A549 (cell line): ENCODE data around the gene UVRAG. TPM values are rescaled to one million over a fixed set of nuclear protein-coding genes. Genes with fewer than 3 reads are reported as not detected.

Source experiments
- ATAC-seq, 2 experiments: fragments of 200-7000 bp in 1 of 2; fragments of >200 bp in 1 of 2; cut with Nextera tagmentation in 1 of 2; cut with Tn5 transposase in 1 of 2; 3 replicates each; pipeline versions ENCODE4 v1.8.0 to v1.9.1; 2018 to 2020; ENCODE audit warnings: mild to moderate bottlenecking in 1 of 2, moderate library complexity in 1 of 2
- CTCF ChIA-PET: fragments of 300-600 bp; sonication (Branson Sonifier 250); formaldehyde crosslinking; extraction: SDS; loops from one replicate; lab custom pipeline; 2021; ENCODE audit warnings: antibody characterized with exemption, inconsistent platforms; lab: Yijun Ruan, JAX
- POLR2A ChIA-PET: fragments of 350-600 bp; formaldehyde crosslinking; extraction: SDS; loops from one replicate; lab custom pipeline; 2021; ENCODE audit warnings: antibody characterized with exemption, inconsistent platforms; lab: Yijun Ruan, JAX
- DNase-seq, 2 experiments: peaks; one replicate each; pipeline versions ENCODE4 v3.0.0 to v3.0.0-alpha.2; 2011 to 2016; ENCODE audit warnings: low read depth in 1 of 2, low spot score in 1 of 2
- FAIRE-seq: peaks from 2 replicates; lab custom pipeline; 2011; peaks lifted over from hg19 to GRCh38; lab: Jason Lieb, UNC
- H3K27ac ChIP-seq, 2 experiments: fragments of >200 bp; sonication (Bioruptor Twin); formaldehyde crosslinking; 3 replicates each; pipeline ENCODE4 v1.5.1; 2016 to 2017
- H3K4me1 ChIP-seq: fragments of >200 bp; sonication (Bioruptor Twin); formaldehyde crosslinking; 3 replicates; pipeline ENCODE4 v1.6.1; 2016
- H3K4me2 ChIP-seq: fragments of >200 bp; sonication (Bioruptor Twin); formaldehyde crosslinking; 3 replicates; pipeline ENCODE4 v1.6.1; 2016
- H3K4me3 ChIP-seq: fragments of >200 bp; sonication (Bioruptor Twin); formaldehyde crosslinking; 3 replicates; pipeline ENCODE4 v1.5.1; 2016
- H3K9me3 ChIP-seq: fragments of >200 bp; sonication (Bioruptor Twin); formaldehyde crosslinking; 3 replicates; pipeline ENCODE4 v1.6.1; 2016
- BHLHE40 ChIP-seq: IDR thresholded peaks from 2 replicates; pipeline ENCODE4 v1.6.1; 2012; ENCODE audit warnings: low read depth, low read length, inconsistent platforms
- CEBPB ChIP-seq, 2 experiments: fragments of >200 bp in 1 of 2; sonication (Bioruptor Twin) in 1 of 2; formaldehyde crosslinking in 1 of 2; IDR thresholded peaks; 2 replicates each; pipeline ENCODE4 v1.6.1; 2012 to 2016
- CHD4 ChIP-seq: fragments of 200-600 bp; sonication (generic); IDR thresholded peaks from 2 replicates; pipeline ENCODE4 v1.6.1; 2016; ENCODE audit warnings: antibody characterized with exemption, mild to moderate bottlenecking, borderline replicate concordance
- EP300 ChIP-seq, 2 experiments: fragments of >200 bp; sonication (Bioruptor Twin); formaldehyde crosslinking; IDR thresholded peaks; 2 replicates in 1 of 2; 3 replicates in 1 of 2; pipeline ENCODE4 v1.6.1; 2016 to 2017
- ESRRA ChIP-seq: fragments of 150-350 bp; IDR thresholded peaks from 2 replicates; pipeline ENCODE4 v1.6.1; 2014; ENCODE audit warnings: mild to moderate bottlenecking, low read length, borderline replicate concordance
- FOSL2 ChIP-seq, 2 experiments: fragments of 450-650 bp in 1 of 2; fragments of >200 bp in 1 of 2; sonication (Bioruptor Twin) in 1 of 2; formaldehyde crosslinking; IDR thresholded peaks; 2 replicates each; pipeline versions ENCODE4 v1.5.0 to v1.6.1; 2016 to 2020; ENCODE audit warnings: mild to moderate bottlenecking in 1 of 2, moderate library complexity in 1 of 2
- GATA3 ChIP-seq: IDR thresholded peaks from 2 replicates; pipeline ENCODE4 v1.6.1; 2012; ENCODE audit warnings: borderline replicate concordance
- HDAC2 ChIP-seq: fragments of 200-600 bp; sonication (generic); IDR thresholded peaks from 2 replicates; pipeline ENCODE4 v1.6.1; 2016
- HOXA7 ChIP-seq: fragments of 250-450 bp; sonication (Bioruptor Pico); IDR thresholded peaks from 2 replicates; pipeline ENCODE4 v1.5.0; 2020; ENCODE audit warnings: mild to moderate bottlenecking, moderate library complexity
- HOXB13 ChIP-seq: fragments of 250-450 bp; sonication (Bioruptor Pico); IDR thresholded peaks from 2 replicates; pipeline ENCODE4 v1.5.0; 2020; ENCODE audit warnings: low read depth, mild to moderate bottlenecking, moderate library complexity
- JUN ChIP-seq, 2 experiments: fragments of >200 bp; sonication (Bioruptor Twin); formaldehyde crosslinking; IDR thresholded peaks; 2 replicates in 1 of 2; 3 replicates in 1 of 2; pipeline ENCODE4 v1.6.1; 2016 to 2017
- JUNB ChIP-seq: fragments of >200 bp; sonication (Bioruptor Twin); formaldehyde crosslinking; IDR thresholded peaks from 2 replicates; pipeline ENCODE4 v1.6.1; 2016
- KDM1A ChIP-seq: fragments of 200-600 bp; sonication (generic); IDR thresholded peaks from 2 replicates; pipeline ENCODE4 v1.6.1; 2016; ENCODE audit warnings: low read depth, mild to moderate bottlenecking
- KDM5A ChIP-seq: fragments of 200-600 bp; sonication (generic); IDR thresholded peaks from 2 replicates; pipeline ENCODE4 v1.6.1; 2016; ENCODE audit warnings: antibody characterized with exemption, mild to moderate bottlenecking
- MAFK ChIP-seq: fragments of 450-650 bp; IDR thresholded peaks from 2 replicates; pipeline ENCODE4 v1.6.1; 2014; ENCODE audit not compliant: partially characterized antibody
- MAZ ChIP-seq: fragments of 150-350 bp; IDR thresholded peaks from 2 replicates; pipeline ENCODE4 v1.6.1; 2014; ENCODE audit warnings: antibody characterized with exemption, low read depth, low read length, borderline replicate concordance
- MYC ChIP-seq: IDR thresholded peaks from 2 replicates; pipeline ENCODE4 v1.6.1; 2012; ENCODE audit warnings: mild to moderate bottlenecking, inconsistent platforms, low read length, improper control_type of control experiment, borderline replicate concordance
- POLR2A ChIP-seq: IDR thresholded peaks from 2 replicates; pipeline ENCODE4 v1.6.1; 2012; ENCODE audit warnings: mild to moderate bottlenecking, low read length
- POLR2AphosphoS2 ChIP-seq: conservative IDR thresholded peaks from 2 replicates; pipeline ENCODE4 v1.6.1; 2012; ENCODE audit warnings: low read length, improper control_type of control experiment, inconsistent platforms
- RAD21 ChIP-seq, 2 experiments: fragments of >200 bp in 1 of 2; sonication (Bioruptor Twin) in 1 of 2; formaldehyde crosslinking in 1 of 2; IDR thresholded peaks in 1 of 2; conservative IDR thresholded peaks in 1 of 2; 2 replicates in 1 of 2; 3 replicates in 1 of 2; pipeline ENCODE4 v1.6.1; 2012 to 2018; ENCODE audit warnings: inconsistent platforms in 1 of 2
- RARB ChIP-seq: fragments of 250-450 bp; sonication (Bioruptor Pico); IDR thresholded peaks from 2 replicates; pipeline ENCODE4 v1.8.0; 2021; ENCODE audit warnings: mild to moderate bottlenecking, moderate library complexity
- RCOR1 ChIP-seq: fragments of 150-350 bp; IDR thresholded peaks from 2 replicates; pipeline ENCODE4 v1.6.1; 2014; ENCODE audit warnings: antibody characterized with exemption, low read length, low read depth
- RNF2 ChIP-seq: fragments of 200-600 bp; sonication (generic); IDR thresholded peaks from 2 replicates; pipeline ENCODE4 v1.6.1; 2016; ENCODE audit warnings: low read depth, mild to moderate bottlenecking, antibody characterized with exemption, moderate library complexity, borderline replicate concordance
- SMC3 ChIP-seq: fragments of >200 bp; sonication (Bioruptor Twin); formaldehyde crosslinking; IDR thresholded peaks from 3 replicates; pipeline ENCODE4 v1.6.1; 2018; ENCODE audit warnings: inconsistent platforms
- TFCP2L1 ChIP-seq: fragments of 250-450 bp; sonication (Bioruptor Pico); IDR thresholded peaks from 2 replicates; pipeline ENCODE4 v1.5.0; 2021; ENCODE audit warnings: mild to moderate bottlenecking
- ZNF302 ChIP-seq: fragments of 250-450 bp; sonication (Bioruptor Pico); IDR thresholded peaks from 2 replicates; pipeline ENCODE4 v1.9.0; 2021; ENCODE audit warnings: inconsistent platforms, mild to moderate bottlenecking, moderate library complexity
- WGBS: methylation state at CpG from one replicate; pipeline ENCODE4 v1.1.6; 2017; ENCODE audit errors: missing lambda C conversion rate; 5-methylcytosine and 5-hydroxymethylcytosine counted together
- polyA plus RNA-seq, 4 experiments: library from polyadenylated mRNA; depleted of rRNA in 3 of 4; stranded (reverse); fragments of >200 nt; fragmentation: RNase III in 1 of 4; extraction: RNeasy Plus Mini Kit Qiagen cat#74134 plus additional on column Dnase treatment in 1 of 4; gene quantifications; 2 replicates in 3 of 4; 3 replicates in 1 of 4; pipeline ENCODE4 v1.2.3, GENCODE V29; 2011 to 2017
- TF ChIP-seq, protein P1 (sequence below): IDR thresholded peaks from 2 replicates; pipeline ENCODE4 v1.6.1; 2012

UVRAG gene
- polyA plus RNA-seq, 2 of the 4 experiments (the other 2 are of a cell fraction): 6.1 to 14.1 TPM

DNA sequence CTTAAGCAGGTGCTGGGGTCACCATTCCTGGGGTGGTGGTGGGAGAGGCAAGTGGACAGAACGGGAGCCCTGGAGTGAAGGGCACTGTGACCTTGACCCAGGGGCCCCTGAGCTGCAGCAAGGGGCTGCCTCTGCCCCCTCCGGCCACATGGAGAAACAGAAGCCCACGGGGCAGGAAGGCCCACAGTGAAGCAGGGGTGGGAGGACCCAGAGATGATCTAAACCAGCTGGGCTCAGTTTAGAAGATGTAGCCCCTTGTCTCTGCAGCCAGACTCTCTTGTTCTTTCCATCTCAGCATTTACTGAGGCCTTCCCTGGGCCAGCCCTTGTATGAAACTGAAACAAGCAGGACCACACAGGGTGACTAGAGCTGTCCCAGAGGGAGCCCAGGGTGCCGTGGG is 360.8 kb downstream of the UVRAG start:
- no peaks in the 10 kb centered on the region for H3K9me3 ChIP-seq
- DNase-seq: no peak
- ChIA-PET CTCF (interaction anchor here (0.9 to 1.4 kb wide), 3 partner anchors 23 to 33 kb away, joined by 3 read pairs; partner anchors contain the start of gene WNT11), POLR2A (no interaction called here)
- 62% methylated on average over 4 of the region's 4 CpGs for WGBS
- no peak for ATAC-seq
- no peaks in the 10 kb centered on the region for H3K4me1 ChIP-seq
- H3K4me3 ChIP-seq: no peak overlapping the region
- no peak overlapping the region for H3K27ac ChIP-seq
- FAIRE-seq: no peak
- H3K4me2 ChIP-seq: no peak overlapping the region
- TF ChIP-seq GATA3: no peak
- TF ChIP-seq ZNF302 (CRISPR knock-in tag): no peak
- TF ChIP-seq MYC: no peak
- TF ChIP-seq BHLHE40: no peak
- no peak for TF ChIP-seq FOSL2 (IDR thresholded peaks at IDR 0.05)
- TF ChIP-seq FOSL2 (CRISPR knock-in tag; IDR thresholded peaks at IDR 0.05): no peak
- no peak for TF ChIP-seq RCOR1
- TF ChIP-seq POLR2AphosphoS2: no peak
- TF ChIP-seq HDAC2: no peak
- TF ChIP-seq CEBPB (IDR thresholded peaks at IDR 0.05): no peak
- no peak for TF ChIP-seq RAD21 (conservative IDR thresholded peaks at IDR 0.05 in 1 of 2, IDR thresholded peaks at IDR 0.05 in 1 of 2)
- TF ChIP-seq HOXB13 (CRISPR knock-in tag): no peak
- no peak for TF ChIP-seq RARB (CRISPR knock-in tag)
- TF ChIP-seq JUNB: no peak
- TF ChIP-seq SMC3: no peak
- TF ChIP-seq EP300 (IDR thresholded peaks at IDR 0.05): no peak
- no peak for TF ChIP-seq MAFK
- no peak for TF ChIP-seq ESRRA
- TF ChIP-seq CHD4: no peak

DNA sequence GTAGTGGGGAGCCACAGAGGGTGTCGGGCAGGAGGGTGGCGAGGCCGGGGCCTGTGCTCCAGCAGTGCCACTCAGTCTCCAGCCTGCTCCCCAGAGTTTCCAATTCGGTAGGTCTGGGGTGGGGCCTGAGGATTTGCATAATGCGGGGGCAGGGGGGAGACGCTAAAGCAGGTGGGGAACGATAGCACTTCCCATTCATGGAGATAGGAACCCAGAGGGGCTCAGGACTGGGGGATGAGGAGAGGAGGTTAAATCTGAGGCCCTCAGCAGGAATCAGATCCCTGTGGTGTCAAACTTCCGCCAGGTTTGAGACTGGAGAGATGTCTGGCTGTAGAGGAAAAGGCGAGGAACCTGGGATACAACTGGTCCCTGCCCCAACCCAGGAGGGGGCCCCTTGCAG is 361.5 kb downstream of the UVRAG start:
- DNase-seq: no peak
- ATAC-seq: no peak
- Histone ChIP-seq H3K4me2 (no peak overlapping the region), H3K4me1 (no peaks in the 10 kb centered on the region), H3K4me3 (no peak overlapping the region), H3K27ac (no peak overlapping the region), H3K9me3 (no peaks in the 10 kb centered on the region)
- ChIA-PET CTCF (interaction anchor here (1.0 to 1.4 kb wide), 2 partner anchors 24 to 31 kb away, joined by 3 to 4 read pairs; no protein-coding TSS in a partner anchor), POLR2A (no interaction called here)
- WGBS: 90% methylated on average over 8 of the region's 9 CpGs
- FAIRE-seq: no peak
- TF ChIP-seq HOXB13 (CRISPR knock-in tag) (no peak), HDAC2 (no peak), KDM5A (no peak), TFCP2L1 (CRISPR knock-in tag) (no peak), MYC (no peak), BHLHE40 (no peak), JUN (IDR thresholded peaks at IDR 0.05) (no peak), POLR2A (no peak), RNF2 (no peak), ESRRA (no peak), HOXA7 (CRISPR knock-in tag) (no peak)
- TF ChIP-seq, protein P1, sequence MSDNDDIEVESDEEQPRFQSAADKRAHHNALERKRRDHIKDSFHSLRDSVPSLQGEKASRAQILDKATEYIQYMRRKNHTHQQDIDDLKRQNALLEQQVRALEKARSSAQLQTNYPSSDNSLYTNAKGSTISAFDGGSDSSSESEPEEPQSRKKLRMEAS: no peak

DNA sequence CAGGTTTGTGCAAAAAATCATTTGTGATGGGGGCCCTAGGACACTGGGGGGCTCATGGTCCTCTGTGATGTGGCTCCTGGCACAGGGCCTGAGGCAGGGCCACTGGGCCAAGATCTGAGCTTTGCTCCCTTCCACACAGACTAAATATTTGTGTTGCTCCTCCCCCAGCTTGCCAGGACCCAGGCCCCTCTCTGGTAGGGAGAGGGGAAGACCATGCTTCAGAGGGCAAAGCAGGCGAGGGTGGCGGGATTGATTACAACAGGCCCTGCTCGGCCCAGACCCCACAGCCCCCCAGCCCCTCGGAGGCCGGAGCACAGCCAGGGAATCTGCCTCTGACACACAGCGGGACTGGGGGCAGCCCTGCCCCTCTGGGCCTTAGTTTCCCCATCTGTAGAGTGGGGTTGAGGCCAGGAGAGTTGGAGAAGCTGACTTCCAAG is 362.3 kb downstream of the UVRAG start:
- POLR2A ChIA-PET: no interaction called here
- no peak overlapping the region for H3K4me3 ChIP-seq
- no CpG with 5 or more reads among the region's 6 CpGs for WGBS
- ATAC-seq: no peak
- no peak overlapping the region for H3K27ac ChIP-seq
- no peaks in the 10 kb centered on the region for H3K9me3 ChIP-seq
- no peak overlapping the region for H3K4me2 ChIP-seq
- no peak for DNase-seq
- CTCF ChIA-PET: interaction anchor here (0.8 to 1.6 kb wide), 4 partner anchors 25 to 281 kb away, joined by 3 to 4 read pairs (median 4); no protein-coding TSS in a partner anchor
- no peak for TF ChIP-seq TFCP2L1 (CRISPR knock-in tag)
- no peak for TF ChIP-seq KDM1A
- no peak for TF ChIP-seq RAD21 (conservative IDR thresholded peaks at IDR 0.05 in 1 of 2, IDR thresholded peaks at IDR 0.05 in 1 of 2)
- TF ChIP-seq MAZ: no peak
- no peak for TF ChIP-seq JUNB
- TF ChIP-seq POLR2AphosphoS2: no peak
- TF ChIP-seq HOXA7 (CRISPR knock-in tag): no peak
- H3K4me1 ChIP-seq: no peaks in the 10 kb centered on the region
- no peak for FAIRE-seq
